SK-N-SH treated with all-trans-retinoic acid at 6 μM for 48 hours (cell line): ENCODE measurements around the gene SLC13A2.

Experiments
- ATAC-seq: fragments of 200-7000 bp; cut with Tn5 transposase; 3 replicates; pipeline ENCODE4 v1.9.1; 2020; ENCODE audit warnings: mild to moderate bottlenecking, moderate library complexity
- ARNTL ChIP-seq: fragments of 450-650 bp; formaldehyde crosslinking; IDR thresholded peaks from 2 replicates; pipeline ENCODE4 v1.5.0; 2020; ENCODE audit warnings: low read depth, mild to moderate bottlenecking, moderate library complexity, borderline replicate concordance
- BACH2 ChIP-seq: fragments of 250-450 bp; sonication (Bioruptor Pico); IDR thresholded peaks from 2 replicates; pipeline ENCODE4 v1.9.0; 2021; ENCODE audit warnings: mild to moderate bottlenecking, borderline replicate concordance
- CSDC2 ChIP-seq: fragments of 250-450 bp; sonication (Bioruptor Pico); IDR thresholded peaks from 2 replicates; pipeline ENCODE4 v1.5.0; 2020; ENCODE audit warnings: mild to moderate bottlenecking, moderate library complexity
- ESRRG ChIP-seq: fragments of 250-450 bp; sonication (Bioruptor Pico); IDR thresholded peaks from 2 replicates; pipeline ENCODE4 v1.6.1; 2021; ENCODE audit warnings: mild to moderate bottlenecking
- GLIS3 ChIP-seq: fragments of 250-450 bp; sonication (Bioruptor Pico); IDR thresholded peaks from 2 replicates; pipeline ENCODE4 v1.5.0; 2020; ENCODE audit warnings: mild to moderate bottlenecking, moderate library complexity
- ISL1 ChIP-seq: fragments of 250-450 bp; sonication (Bioruptor Pico); IDR thresholded peaks from 2 replicates; pipeline ENCODE4 v2.1.2; 2022; ENCODE audit warnings: mild to moderate bottlenecking, moderate library complexity
- PPARA ChIP-seq: fragments of 250-450 bp; sonication (Bioruptor Pico); IDR thresholded peaks from 2 replicates; pipeline ENCODE4 v1.5.0; 2020; ENCODE audit warnings: mild to moderate bottlenecking, borderline replicate concordance
- RARB ChIP-seq: fragments of 250-450 bp; sonication (Bioruptor Pico); IDR thresholded peaks from 2 replicates; pipeline ENCODE4 v1.8.0; 2021; ENCODE audit warnings: mild to moderate bottlenecking, moderate library complexity
- SNAI2 ChIP-seq: fragments of 250-450 bp; sonication (Bioruptor Pico); IDR thresholded peaks from 2 replicates; pipeline ENCODE4 v1.5.0; 2020; ENCODE audit warnings: mild to moderate bottlenecking, moderate library complexity
- TCF4 ChIP-seq: fragments of 250-450 bp; sonication (Bioruptor Pico); IDR thresholded peaks from 2 replicates; pipeline ENCODE4 v1.8.0; 2021; ENCODE audit warnings: mild to moderate bottlenecking, moderate library complexity, borderline replicate concordance
- TOX ChIP-seq: fragments of 250-450 bp; sonication (Bioruptor Pico); IDR thresholded peaks from 2 replicates; pipeline ENCODE4 v1.8.0; 2021; ENCODE audit warnings: mild to moderate bottlenecking, moderate library complexity, borderline replicate concordance
- ZC3H10 ChIP-seq: fragments of 250-450 bp; sonication (Bioruptor Pico); IDR thresholded peaks from 2 replicates; pipeline ENCODE4 v1.5.1; 2021; ENCODE audit warnings: mild to moderate bottlenecking, moderate library complexity
- ZFP3 ChIP-seq: fragments of 250-450 bp; sonication (Bioruptor Pico); IDR thresholded peaks from 2 replicates; pipeline ENCODE4 v1.5.0; 2020; ENCODE audit warnings: mild to moderate bottlenecking, moderate library complexity
- ZFP30 ChIP-seq: fragments of 450-650 bp; formaldehyde crosslinking; IDR thresholded peaks from 2 replicates; pipeline ENCODE4 v1.5.0; 2022; ENCODE audit warnings: mild to moderate bottlenecking, moderate library complexity
- ZNF565 ChIP-seq: fragments of 450-650 bp; formaldehyde crosslinking; conservative IDR thresholded peaks from 2 replicates; pipeline ENCODE4 v1.5.0; 2020; ENCODE audit warnings: low read depth, mild to moderate bottlenecking, moderate library complexity
- ZNF70 ChIP-seq: fragments of 450-650 bp; formaldehyde crosslinking; IDR thresholded peaks from 2 replicates; pipeline ENCODE4 v1.5.0; 2020; ENCODE audit warnings: mild to moderate bottlenecking, moderate library complexity
- ZNF8 ChIP-seq: fragments of 450-650 bp; formaldehyde crosslinking; IDR thresholded peaks from 2 replicates; pipeline ENCODE4 v1.5.0; 2020; ENCODE audit warnings: mild to moderate bottlenecking, moderate library complexity
- TF ChIP-seq, protein P1 (sequence below): fragments of 250-450 bp; sonication (Bioruptor Pico); IDR thresholded peaks from 2 replicates; pipeline ENCODE4 v1.5.1; 2021; ENCODE audit warnings: mild to moderate bottlenecking, moderate library complexity
- TF ChIP-seq, protein P2 (sequence below): fragments of 250-450 bp; sonication (Bioruptor Pico); IDR thresholded peaks from 2 replicates; pipeline ENCODE4 v1.5.1; 2020; ENCODE audit warnings: low read depth, mild to moderate bottlenecking, moderate library complexity
- TF ChIP-seq, protein P3 (sequence below): fragments of 250-450 bp; sonication (Bioruptor Pico); IDR thresholded peaks from 2 replicates; pipeline ENCODE4 v1.8.0; 2020; ENCODE audit warnings: mild to moderate bottlenecking, moderate library complexity, borderline replicate concordance
- TF ChIP-seq, protein P4 (sequence below): fragments of 250-450 bp; sonication (Bioruptor Pico); IDR thresholded peaks from 2 replicates; pipeline ENCODE4 v1.5.0; 2020; ENCODE audit warnings: mild to moderate bottlenecking, moderate library complexity
- TF ChIP-seq, protein P5 (sequence below): fragments of 250-450 bp; sonication (Bioruptor Pico); IDR thresholded peaks from 2 replicates; pipeline ENCODE4 v1.8.0; 2021; ENCODE audit warnings: low read depth, mild to moderate bottlenecking, moderate library complexity, borderline replicate concordance

SLC13A2 gene

DNA sequence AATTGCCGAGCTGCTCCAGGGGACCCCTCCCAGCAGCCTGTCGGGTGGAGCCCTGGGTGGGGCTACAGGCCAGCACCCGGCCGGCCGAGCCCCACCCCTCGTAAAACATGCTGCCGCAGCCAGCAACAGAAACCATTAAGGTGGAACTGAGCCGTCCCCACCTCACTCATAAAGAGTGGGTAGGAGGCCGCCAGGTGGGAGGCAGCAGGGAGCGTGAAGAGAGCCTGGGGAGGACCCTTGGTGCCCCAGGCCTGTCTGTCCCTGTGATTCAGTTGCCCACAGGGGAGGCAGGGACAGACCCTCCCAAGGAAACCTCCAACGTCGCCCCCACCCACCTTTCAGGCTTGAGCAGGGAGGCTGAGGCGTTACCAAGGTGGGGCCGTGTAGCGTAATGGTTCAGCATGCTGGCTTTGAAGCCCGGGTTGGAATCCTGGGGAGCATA is 41.1 kb downstream of the SLC13A2 start:
- TF ChIP-seq ZNF8 (CRISPR knock-in tag) = no peak
- no peak for TF ChIP-seq GLIS3 (CRISPR knock-in tag)
- no peak for TF ChIP-seq PPARA (CRISPR knock-in tag)
- TF ChIP-seq CSDC2 = no peak
- TF ChIP-seq, protein P1, sequence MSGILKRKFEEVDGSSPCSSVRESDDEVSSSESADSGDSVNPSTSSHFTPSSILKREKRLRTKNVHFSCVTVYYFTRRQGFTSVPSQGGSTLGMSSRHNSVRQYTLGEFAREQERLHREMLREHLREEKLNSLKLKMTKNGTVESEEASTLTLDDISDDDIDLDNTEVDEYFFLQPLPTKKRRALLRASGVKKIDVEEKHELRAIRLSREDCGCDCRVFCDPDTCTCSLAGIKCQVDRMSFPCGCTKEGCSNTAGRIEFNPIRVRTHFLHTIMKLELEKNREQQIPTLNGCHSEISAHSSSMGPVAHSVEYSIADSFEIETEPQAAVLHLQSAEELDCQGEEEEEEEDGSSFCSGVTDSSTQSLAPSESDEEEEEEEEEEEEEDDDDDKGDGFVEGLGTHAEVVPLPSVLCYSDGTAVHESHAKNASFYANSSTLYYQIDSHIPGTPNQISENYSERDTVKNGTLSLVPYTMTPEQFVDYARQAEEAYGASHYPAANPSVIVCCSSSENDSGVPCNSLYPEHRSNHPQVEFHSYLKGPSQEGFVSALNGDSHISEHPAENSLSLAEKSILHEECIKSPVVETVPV (CRISPR knock-in tag) = no peak
- no peak for TF ChIP-seq ESRRG (CRISPR knock-in tag)
- TF ChIP-seq, protein P2, sequence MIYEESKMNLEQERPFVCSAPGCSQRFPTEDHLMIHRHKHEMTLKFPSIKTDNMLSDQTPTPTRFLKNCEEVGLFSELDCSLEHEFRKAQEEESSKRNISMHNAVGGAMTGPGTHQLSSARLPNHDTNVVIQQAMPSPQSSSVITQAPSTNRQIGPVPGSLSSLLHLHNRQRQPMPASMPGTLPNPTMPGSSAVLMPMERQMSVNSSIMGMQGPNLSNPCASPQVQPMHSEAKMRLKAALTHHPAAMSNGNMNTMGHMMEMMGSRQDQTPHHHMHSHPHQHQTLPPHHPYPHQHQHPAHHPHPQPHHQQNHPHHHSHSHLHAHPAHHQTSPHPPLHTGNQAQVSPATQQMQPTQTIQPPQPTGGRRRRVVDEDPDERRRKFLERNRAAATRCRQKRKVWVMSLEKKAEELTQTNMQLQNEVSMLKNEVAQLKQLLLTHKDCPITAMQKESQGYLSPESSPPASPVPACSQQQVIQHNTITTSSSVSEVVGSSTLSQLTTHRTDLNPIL = no peak
- TF ChIP-seq TOX (CRISPR knock-in tag) = no peak
- TF ChIP-seq ZNF70 (CRISPR knock-in tag) = no peak
- TF ChIP-seq, protein P3, sequence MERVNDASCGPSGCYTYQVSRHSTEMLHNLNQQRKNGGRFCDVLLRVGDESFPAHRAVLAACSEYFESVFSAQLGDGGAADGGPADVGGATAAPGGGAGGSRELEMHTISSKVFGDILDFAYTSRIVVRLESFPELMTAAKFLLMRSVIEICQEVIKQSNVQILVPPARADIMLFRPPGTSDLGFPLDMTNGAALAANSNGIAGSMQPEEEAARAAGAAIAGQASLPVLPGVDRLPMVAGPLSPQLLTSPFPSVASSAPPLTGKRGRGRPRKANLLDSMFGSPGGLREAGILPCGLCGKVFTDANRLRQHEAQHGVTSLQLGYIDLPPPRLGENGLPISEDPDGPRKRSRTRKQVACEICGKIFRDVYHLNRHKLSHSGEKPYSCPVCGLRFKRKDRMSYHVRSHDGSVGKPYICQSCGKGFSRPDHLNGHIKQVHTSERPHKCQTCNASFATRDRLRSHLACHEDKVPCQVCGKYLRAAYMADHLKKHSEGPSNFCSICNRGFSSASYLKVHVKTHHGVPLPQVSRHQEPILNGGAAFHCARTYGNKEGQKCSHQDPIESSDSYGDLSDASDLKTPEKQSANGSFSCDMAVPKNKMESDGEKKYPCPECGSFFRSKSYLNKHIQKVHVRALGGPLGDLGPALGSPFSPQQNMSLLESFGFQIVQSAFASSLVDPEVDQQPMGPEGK (CRISPR knock-in tag) = no peak
- TF ChIP-seq RARB (CRISPR knock-in tag) = no peak
- TF ChIP-seq ZNF565 = no peak
- TF ChIP-seq ARNTL (CRISPR knock-in tag) = no peak
- no peak for TF ChIP-seq SNAI2
- TF ChIP-seq ISL1 (CRISPR knock-in tag) = no peak
- no peak for TF ChIP-seq TCF4 (CRISPR knock-in tag)
- no peak for TF ChIP-seq ZC3H10 (CRISPR knock-in tag)
- no peak for TF ChIP-seq ZFP3 (CRISPR knock-in tag)
- TF ChIP-seq, all 23 proteins: peak for 0
- no peak for ATAC-seq

DNA sequence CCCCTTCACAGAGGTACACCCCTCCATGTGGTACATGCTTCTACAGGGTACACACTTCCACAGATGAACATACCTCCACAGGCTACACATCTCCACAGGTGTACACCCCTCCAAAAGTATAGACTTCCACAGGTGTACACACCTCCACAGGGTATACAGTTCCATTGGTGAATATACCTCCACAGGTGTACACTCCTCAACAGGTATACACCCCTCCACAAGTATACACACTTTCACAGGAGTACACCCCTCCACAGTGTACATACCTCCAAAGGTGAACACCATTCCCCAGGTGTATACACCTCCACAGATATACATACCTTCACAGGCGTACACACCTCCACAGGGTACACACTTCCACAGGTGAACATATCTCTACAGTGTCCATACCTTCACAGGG is 42.1 kb downstream of the SLC13A2 start:
- TF ChIP-seq ESRRG (CRISPR knock-in tag) (no peak), ISL1 (CRISPR knock-in tag) (no peak), TOX (CRISPR knock-in tag) (no peak), ZFP3 (CRISPR knock-in tag) (no peak), ZNF565 (no peak), ARNTL (CRISPR knock-in tag) (no peak), BACH2 (CRISPR knock-in tag) (no peak), ZFP30 (CRISPR knock-in tag) (no peak)
- TF ChIP-seq, protein P4, sequence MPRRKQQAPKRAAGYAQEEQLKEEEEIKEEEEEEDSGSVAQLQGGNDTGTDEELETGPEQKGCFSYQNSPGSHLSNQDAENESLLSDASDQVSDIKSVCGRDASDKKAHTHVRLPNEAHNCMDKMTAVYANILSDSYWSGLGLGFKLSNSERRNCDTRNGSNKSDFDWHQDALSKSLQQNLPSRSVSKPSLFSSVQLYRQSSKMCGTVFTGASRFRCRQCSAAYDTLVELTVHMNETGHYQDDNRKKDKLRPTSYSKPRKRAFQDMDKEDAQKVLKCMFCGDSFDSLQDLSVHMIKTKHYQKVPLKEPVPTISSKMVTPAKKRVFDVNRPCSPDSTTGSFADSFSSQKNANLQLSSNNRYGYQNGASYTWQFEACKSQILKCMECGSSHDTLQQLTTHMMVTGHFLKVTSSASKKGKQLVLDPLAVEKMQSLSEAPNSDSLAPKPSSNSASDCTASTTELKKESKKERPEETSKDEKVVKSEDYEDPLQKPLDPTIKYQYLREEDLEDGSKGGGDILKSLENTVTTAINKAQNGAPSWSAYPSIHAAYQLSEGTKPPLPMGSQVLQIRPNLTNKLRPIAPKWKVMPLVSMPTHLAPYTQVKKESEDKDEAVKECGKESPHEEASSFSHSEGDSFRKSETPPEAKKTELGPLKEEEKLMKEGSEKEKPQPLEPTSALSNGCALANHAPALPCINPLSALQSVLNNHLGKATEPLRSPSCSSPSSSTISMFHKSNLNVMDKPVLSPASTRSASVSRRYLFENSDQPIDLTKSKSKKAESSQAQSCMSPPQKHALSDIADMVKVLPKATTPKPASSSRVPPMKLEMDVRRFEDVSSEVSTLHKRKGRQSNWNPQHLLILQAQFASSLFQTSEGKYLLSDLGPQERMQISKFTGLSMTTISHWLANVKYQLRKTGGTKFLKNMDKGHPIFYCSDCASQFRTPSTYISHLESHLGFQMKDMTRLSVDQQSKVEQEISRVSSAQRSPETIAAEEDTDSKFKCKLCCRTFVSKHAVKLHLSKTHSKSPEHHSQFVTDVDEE (CRISPR knock-in tag) = no peak
- TF ChIP-seq, protein P2 = no peak
- TF ChIP-seq, protein P5, sequence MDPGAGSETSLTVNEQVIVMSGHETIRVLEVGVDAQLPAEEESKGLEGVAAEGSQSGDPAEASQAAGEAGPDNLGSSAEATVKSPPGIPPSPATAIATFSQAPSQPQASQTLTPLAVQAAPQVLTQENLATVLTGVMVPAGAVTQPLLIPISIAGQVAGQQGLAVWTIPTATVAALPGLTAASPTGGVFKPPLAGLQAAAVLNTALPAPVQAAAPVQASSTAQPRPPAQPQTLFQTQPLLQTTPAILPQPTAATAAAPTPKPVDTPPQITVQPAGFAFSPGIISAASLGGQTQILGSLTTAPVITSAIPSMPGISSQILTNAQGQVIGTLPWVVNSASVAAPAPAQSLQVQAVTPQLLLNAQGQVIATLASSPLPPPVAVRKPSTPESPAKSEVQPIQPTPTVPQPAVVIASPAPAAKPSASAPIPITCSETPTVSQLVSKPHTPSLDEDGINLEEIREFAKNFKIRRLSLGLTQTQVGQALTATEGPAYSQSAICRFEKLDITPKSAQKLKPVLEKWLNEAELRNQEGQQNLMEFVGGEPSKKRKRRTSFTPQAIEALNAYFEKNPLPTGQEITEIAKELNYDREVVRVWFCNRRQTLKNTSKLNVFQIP (CRISPR knock-in tag) = no peak
- no peak for ATAC-seq
